Neuronal stem cell (in vitro differentiated cells): Measurements from ENCODE around the gene WIZ.

Experiments
- DNase-seq: peaks from one replicate; pipeline ENCODE4 v3.0.0-alpha.2; 2013; ENCODE audit warnings: low spot score
- H2AFZ ChIP-seq: one replicate; pipeline ENCODE4 v1.6.1; 2013; ENCODE audit warnings: mild to moderate bottlenecking, low read length, inconsistent platforms
- H2AK5ac ChIP-seq: 2 replicates; pipeline ENCODE4 v1.6.1; 2013; ENCODE audit warnings: low read depth, mild to moderate bottlenecking, inconsistent platforms, low read length, moderate library complexity, mixed read lengths
- H2BK120ac ChIP-seq: 2 replicates; pipeline ENCODE4 v1.6.1; 2013; ENCODE audit warnings: low read depth, mild to moderate bottlenecking, inconsistent platforms, low read length, moderate library complexity, mixed read lengths
- H2BK12ac ChIP-seq: one replicate; pipeline ENCODE4 v1.6.1; 2013; ENCODE audit warnings: low read length, inconsistent platforms
- H2BK15ac ChIP-seq: 2 replicates; pipeline ENCODE4 v1.6.1; 2013; ENCODE audit warnings: mild to moderate bottlenecking, low read length, inconsistent platforms, mixed read lengths
- H2BK5ac ChIP-seq: one replicate; pipeline ENCODE4 v1.6.1; 2013; ENCODE audit warnings: inconsistent platforms, mild to moderate bottlenecking, low read length, moderate library complexity
- H3K14ac ChIP-seq: one replicate; pipeline ENCODE4 v1.6.1; 2013; ENCODE audit warnings: low read length, inconsistent platforms
- H3K18ac ChIP-seq: 2 replicates; pipeline ENCODE4 v1.6.1; 2013; ENCODE audit warnings: low read length, inconsistent platforms
- H3K23ac ChIP-seq: 2 replicates; pipeline ENCODE4 v1.6.1; 2013; ENCODE audit warnings: low read depth, mild to moderate bottlenecking, mixed read lengths, low read length, inconsistent platforms; ENCODE audit not compliant: poor library complexity
- H3K27ac ChIP-seq: replicated peaks from 3 replicates; pipeline ENCODE4 v1.5.1; 2013; ENCODE audit warnings: low read length, inconsistent platforms
- H3K27me3 ChIP-seq, 3 experiments: 2 replicates each; pipeline ENCODE4 v1.6.1; 2013; ENCODE audit warnings: low read length in 3 of 3, mild to moderate bottlenecking in 2 of 3, inconsistent platforms in 1 of 3, low read depth in 1 of 3, mixed read lengths in 1 of 3, moderate library complexity in 1 of 3; ENCODE audit not compliant: control insufficient read depth in 3 of 3, insufficient read depth in 3 of 3
- H3K36me3 ChIP-seq, 2 donors: replicated peaks in 1 of 2; 2 replicates each; pipeline ENCODE4 v1.6.1; 2013; ENCODE audit warnings: low read length in 2 of 2; ENCODE audit not compliant: control insufficient read depth in 2 of 2, insufficient read depth in 2 of 2
- H3K4ac ChIP-seq: 2 replicates; pipeline ENCODE4 v1.6.1; 2013; ENCODE audit warnings: inconsistent platforms, mild to moderate bottlenecking, low read length, moderate library complexity
- H3K4me1 ChIP-seq, 2 donors: 1 replicate in 1 of 2; 2 replicates in 1 of 2; pipeline ENCODE4 v1.6.1; 2013; ENCODE audit warnings: low read length in 2 of 2, low read depth in 1 of 2; ENCODE audit not compliant: control insufficient read depth in 2 of 2, insufficient read depth in 1 of 2
- H3K4me2 ChIP-seq: one replicate; pipeline ENCODE4 v1.6.1; 2013; ENCODE audit warnings: mild to moderate bottlenecking, low read length, inconsistent platforms; ENCODE audit not compliant: insufficient read depth, poor library complexity, severe bottlenecking
- H3K4me3 ChIP-seq, 2 donors: 2 replicates each; pipeline ENCODE4 v1.5.1; 2013; ENCODE audit warnings: low read length in 2 of 2, mild to moderate bottlenecking in 2 of 2, inconsistent platforms in 1 of 2, moderate library complexity in 1 of 2
- H3K79me1 ChIP-seq: one replicate; pipeline ENCODE4 v1.6.1; 2013; ENCODE audit warnings: low read depth, mild to moderate bottlenecking, inconsistent platforms, low read length, moderate library complexity
- H3K9ac ChIP-seq: one replicate; pipeline ENCODE4 v1.6.1; 2013; ENCODE audit warnings: mild to moderate bottlenecking, low read depth, low read length, inconsistent platforms; ENCODE audit not compliant: poor library complexity
- H3K9me3 ChIP-seq, 2 donors: replicated peaks in 1 of 2; 2 replicates each; pipeline versions ENCODE3 to v1.6.1; 2013; ENCODE audit warnings: low read length in 2 of 2, mild to moderate bottlenecking in 2 of 2, inconsistent platforms in 1 of 2, low read depth in 1 of 2, mixed read lengths in 1 of 2, moderate library complexity in 1 of 2; ENCODE audit not compliant: control insufficient read depth in 2 of 2, insufficient read depth in 1 of 2
- H4K8ac ChIP-seq: one replicate; pipeline ENCODE4 v1.6.1; 2013; ENCODE audit warnings: low read depth, mild to moderate bottlenecking, inconsistent platforms, low read length, moderate library complexity
- H4K91ac ChIP-seq: one replicate; pipeline ENCODE4 v1.6.1; 2013; ENCODE audit warnings: low read length, low read depth, mild to moderate bottlenecking, inconsistent platforms; ENCODE audit not compliant: poor library complexity
- WGBS, 2 donors: extraction: QIAGEN DNeasy Blood & Tissue Kit; methylation state at CpG; one replicate each; pipeline ENCODE4 v1.1.7; 2013; ENCODE audit warnings: missing lambda C conversion rate in 2 of 2, mixed read lengths in 1 of 2; ENCODE audit not compliant: insufficient read length in 2 of 2, insufficient replicate concordance in 1 of 2; ENCODE audit errors: extremely low coverage in 2 of 2; 5-methylcytosine and 5-hydroxymethylcytosine counted together

The WIZ gene

DNA sequence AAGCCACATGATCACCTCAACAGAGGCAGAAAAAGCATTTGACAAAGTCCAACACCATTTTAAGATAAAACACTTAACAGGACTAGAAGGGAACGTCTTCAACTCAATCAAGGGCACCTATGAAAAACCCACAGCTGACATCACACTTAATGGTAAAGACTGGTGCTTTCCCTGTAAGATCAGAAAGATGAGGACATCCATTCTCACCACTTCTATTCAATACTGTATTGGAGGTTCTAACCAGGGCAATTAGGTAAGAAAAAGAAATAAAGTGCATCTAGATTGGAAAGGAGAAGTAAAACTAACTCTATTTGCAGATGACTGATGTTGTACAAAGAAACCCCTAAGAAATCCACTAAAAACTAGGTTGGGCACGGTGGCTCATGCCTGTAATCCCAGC lies 58.9 kb downstream of the WIZ start:
- H2BK5ac ChIP-seq, result no peak overlapping the region
- no peaks in the 10 kb centered on the region for H3K27me3 ChIP-seq
- no CpG with 5 or more reads among the region's 2 CpGs for WGBS, 2 donors

GRCh38 chr19:15381864-15382263 lies 67.9 kb downstream of the WIZ start:
- Histone ChIP-seq H3K79me1 (peaks cover 12% of the 10 kb centered on the region), H3K23ac (no peak overlapping the region), H3K18ac (no peak overlapping the region), H3K27me3 (no peaks in the 10 kb centered on the region), H3K4ac (no peak overlapping the region), H3K4me1 (peaks cover 2 to 9% of the 10 kb centered on the region in 2 donors), H3K9ac (no peak overlapping the region), H3K14ac (no peak overlapping the region), H4K8ac (no peak overlapping the region), H3K4me3 (no peak overlapping the region), H3K36me3 (peaks cover 5 to 35% of the 10 kb centered on the region in 2 donors), H2BK5ac (no peak overlapping the region), H2BK15ac (no peak overlapping the region), H2AFZ (no peak overlapping the region), H4K91ac (no peak overlapping the region), H2AK5ac (no peak overlapping the region), H2BK12ac (no peak overlapping the region), H3K9me3 (no peaks in the 10 kb centered on the region), H3K27ac (no peak overlapping the region), H3K4me2 (no peak overlapping the region), H2BK120ac (no peak overlapping the region)
- no peak for DNase-seq
- WGBS, 2 donors, result no CpG with 5 or more reads among the region's 6 CpGs

More for the DNA sequence above, 58.9 kb downstream of the WIZ start:
- Histone ChIP-seq H3K18ac (no peak overlapping the region), H3K4ac (no peak overlapping the region), H3K4me1 (no peaks in the 10 kb centered on the region), H3K9me3 (no peaks in the 10 kb centered on the region), H4K91ac (no peak overlapping the region), H3K4me2 (no peak overlapping the region), H2BK15ac (no peak overlapping the region), H3K9ac (no peak overlapping the region), H3K79me1 (peaks cover 10% of the 10 kb centered on the region), H3K27ac (no peak overlapping the region), H3K14ac (no peak overlapping the region), H2AFZ (no peak overlapping the region), H2BK120ac (no peak overlapping the region), H2BK12ac (no peak overlapping the region), H4K8ac (no peak overlapping the region), H3K23ac (no peak overlapping the region), H2AK5ac (no peak overlapping the region), H3K36me3 (peaks cover 15 to 74% of the 10 kb centered on the region in 2 donors), H3K4me3 (no peak overlapping the region)
- DNase-seq, result no peak

GRCh38 chr19:15381429-15381828 lies 68.3 kb downstream of the WIZ start:
- Histone ChIP-seq H2AK5ac (no peak overlapping the region), H4K91ac (no peak overlapping the region), H2BK15ac (no peak overlapping the region), H3K9ac (no peak overlapping the region), H3K23ac (no peak overlapping the region), H3K9me3 (no peaks in the 10 kb centered on the region), H3K27me3 (no peaks in the 10 kb centered on the region), H2BK5ac (no peak overlapping the region), H3K18ac (no peak overlapping the region), H3K4ac (no peak overlapping the region), H4K8ac (no peak overlapping the region), H3K4me2 (no peak overlapping the region), H2BK120ac (no peak overlapping the region), H3K14ac (no peak overlapping the region), H2AFZ (no peak overlapping the region), H3K36me3 (peaks cover 4 to 32% of the 10 kb centered on the region in 2 donors), H3K4me1 (peaks cover 2 to 9% of the 10 kb centered on the region in 2 donors), H3K4me3 (no peak overlapping the region), H3K79me1 (peaks cover 11% of the 10 kb centered on the region), H2BK12ac (no peak overlapping the region), H3K27ac (no peak overlapping the region)
- no peak for DNase-seq
- WGBS, 2 donors, result no CpG with 5 or more reads among the region's 2 CpGs

GRCh38 chr19:15379999-15380647 lies 69.6 kb downstream of the WIZ start:
- Histone ChIP-seq H3K27me3 (no peaks in the 10 kb centered on the region), H3K18ac (peak overlapping the region; percentile 91), H3K79me1 (peaks cover 11% of the 10 kb centered on the region), H2BK12ac (no peak overlapping the region), H3K27ac (peak overlapping the region; percentile 93), H4K8ac (peak overlapping the region; percentile 82), H3K4ac (no peak overlapping the region), H3K4me3 (peak overlapping the region; percentile 44 to 88), H4K91ac (no peak overlapping the region), H3K9ac (peak overlapping the region; percentile 93), H2AK5ac (no peak overlapping the region), H2BK15ac (no peak overlapping the region), H3K36me3 (peaks cover 2 to 35% of the 10 kb centered on the region in 2 donors), H3K4me1 (peaks cover 2 to 9% of the 10 kb centered on the region in 2 donors), H3K23ac (peak overlapping the region; percentile 99), H2AFZ (peak overlapping the region; percentile 90), H3K14ac (peak overlapping the region; percentile 82), H3K4me2 (peak overlapping the region; percentile 67), H3K9me3 (no peaks in the 10 kb centered on the region), H2BK120ac (no peak overlapping the region), H2BK5ac (peak overlapping the region; percentile 66)
- WGBS, 2 donors, result no CpG with 5 or more reads among the region's 56 CpGs
- DNase-seq, result no peak
